K562 (cell line): ENCODE data around the gene NDUFS5. TPM values are rescaled to one million over a fixed set of nuclear protein-coding genes. Genes with fewer than 3 reads are reported as not detected.
"Not testable (repeated sequence)": the region's sequence is repeated elsewhere in the genome, so short reads cannot be mapped to it uniquely, and the experiment has no call there.

Experiments used
- ATAC-seq: fragments of 200-7000 bp; cut with Tn5 transposase; 3 replicates; pipeline ENCODE4 v1.9.1; 2020; ENCODE audit warnings: moderate library complexity
- BruUV-seq: library from RNA; stranded (reverse); fragments of 400-500 nt; replicated peaks from 2 replicates; lab custom pipeline; 2021; lab: Mats Ljungman, UMichigan
- CTCF ChIA-PET: fragments of 300-600 bp; formaldehyde crosslinking; extraction: SDS; loops from one replicate; lab custom pipeline; 2021; ENCODE audit warnings: low intra/inter-chr PET ratio; lab: Yijun Ruan, JAX
- POLR2A ChIA-PET: fragments of 300-600, 350-650 bp; sonication (Branson Sonifier 250); formaldehyde crosslinking; extraction: SDS; loops from one replicate; lab custom pipeline; 2021; ENCODE audit warnings: antibody characterized with exemption, inconsistent platforms; lab: Yijun Ruan, JAX
- DNase-seq, 4 experiments: peaks; one replicate each; pipeline versions ENCODE4 v3.0.0 to v3.0.0-alpha.2; 2011 to 2018; ENCODE audit warnings: low spot score in 3 of 4, mixed read lengths in 3 of 4; ENCODE audit errors: extremely low read depth in 1 of 4
- FAIRE-seq: peaks from 2 replicates; lab custom pipeline; 2011; peaks lifted over from hg19 to GRCh38; lab: Jason Lieb, UNC
- H2AFZ ChIP-seq: 2 replicates; pipeline ENCODE4 v1.6.0; 2011; ENCODE audit warnings: low read depth, low read length, control low read depth, inconsistent platforms
- H3K27ac ChIP-seq: fragments of 200-600 bp; 3 replicates; pipeline ENCODE4 v1.8.0; 2011; ENCODE audit warnings: low read depth, mild to moderate bottlenecking, control low read depth, inconsistent platforms, low read length, moderate library complexity, mixed read lengths; ENCODE audit errors: extremely low read depth
- H3K27me3 ChIP-seq, 2 experiments: fragments of 300-600 bp in 1 of 2; 2 replicates in 1 of 2; 3 replicates in 1 of 2; pipeline versions ENCODE4 v1.6.0 to v1.8.0; 2011; ENCODE audit warnings: inconsistent platforms in 2 of 2, low read length in 2 of 2, mild to moderate bottlenecking in 1 of 2, mixed read lengths in 1 of 2, moderate library complexity in 1 of 2; ENCODE audit not compliant: control insufficient read depth in 2 of 2, insufficient read depth in 2 of 2
- H3K36me3 ChIP-seq: fragments of 300-600 bp; 3 replicates; pipeline ENCODE4 v1.8.0; 2011; ENCODE audit warnings: mild to moderate bottlenecking, low read length, inconsistent platforms; ENCODE audit not compliant: control insufficient read depth, insufficient read depth
- H3K4me1 ChIP-seq, 2 experiments: fragments of 200-600 bp in 1 of 2; replicated peaks in 1 of 2; 2 replicates in 1 of 2; 3 replicates in 1 of 2; pipeline versions ENCODE4 v1.5.1 to v1.8.0; 2011; ENCODE audit warnings: inconsistent platforms in 2 of 2, low read length in 2 of 2, mild to moderate bottlenecking in 1 of 2, mixed read lengths in 1 of 2, moderate library complexity in 1 of 2; ENCODE audit not compliant: control insufficient read depth in 2 of 2, insufficient read depth in 2 of 2
- H3K4me2 ChIP-seq: 2 replicates; pipeline ENCODE4 v1.6.1; 2011; ENCODE audit warnings: low read length, control low read depth, inconsistent platforms, mixed read lengths; ENCODE audit not compliant: insufficient read depth
- H3K4me3 ChIP-seq: fragments of 200-600 bp; sonication (generic), shearing (Covaris generic); 2 replicates; pipeline ENCODE4 v1.5.1; 2016; ENCODE audit warnings: control low read depth, inconsistent platforms
- H3K79me2 ChIP-seq: fragments of 200-600 bp; 3 replicates; pipeline ENCODE4 v1.8.0; 2011; ENCODE audit warnings: low read length, inconsistent platforms; ENCODE audit not compliant: control insufficient read depth, insufficient read depth
- H3K9ac ChIP-seq, 2 experiments: 2 replicates each; pipeline versions ENCODE4 v1.6.0 to v1.6.1; 2011; ENCODE audit warnings: low read depth in 2 of 2, low read length in 2 of 2, control low read depth in 1 of 2, inconsistent platforms in 1 of 2, mild to moderate bottlenecking in 1 of 2, mixed read lengths in 1 of 2; ENCODE audit not compliant: insufficient read depth in 1 of 2
- H3K9me1 ChIP-seq: one replicate; pipeline ENCODE4 v1.6.0; 2011; ENCODE audit warnings: inconsistent platforms, mild to moderate bottlenecking, low read length, moderate library complexity; ENCODE audit not compliant: control insufficient read depth, insufficient read depth
- H3K9me3 ChIP-seq: replicated peaks from 2 replicates; pipeline ENCODE4 v1.5.1; 2011; ENCODE audit warnings: low read depth, low read length, inconsistent platforms; ENCODE audit not compliant: control insufficient read depth, insufficient read depth
- H4K20me1 ChIP-seq: replicated peaks from 2 replicates; pipeline ENCODE4 v1.6.1; 2011; ENCODE audit warnings: low read length, inconsistent platforms, mixed read lengths; ENCODE audit not compliant: control insufficient read depth, insufficient read depth
- CBX1 ChIP-seq: sonication (generic); IDR thresholded peaks from 2 replicates; pipeline ENCODE4 v1.6.1; 2016; ENCODE audit warnings: antibody characterized with exemption, low read depth, mild to moderate bottlenecking
- CBX3 ChIP-seq, 2 experiments: IDR thresholded peaks; 1 replicate in 1 of 2; 2 replicates in 1 of 2; pipeline ENCODE4 v1.6.1; 2012; ENCODE audit warnings: inconsistent platforms in 2 of 2, low read length in 2 of 2, borderline replicate concordance in 1 of 2, control low read depth in 1 of 2
- CBX5 ChIP-seq: IDR thresholded peaks from 2 replicates; pipeline ENCODE4 v1.6.1; 2014; ENCODE audit warnings: low read depth, borderline replicate concordance
- ELF2 ChIP-seq: fragments of 250-450 bp; sonication (Bioruptor Pico); IDR thresholded peaks from 2 replicates; pipeline ENCODE4 v1.5.0; 2021; ENCODE audit warnings: mild to moderate bottlenecking
- TRIM24 ChIP-seq, 2 experiments: fragments of 450-650 bp; IDR thresholded peaks; 2 replicates each; pipeline ENCODE4 v1.6.1; 2016
- TRIM28 ChIP-seq: fragments of 450-650 bp; IDR thresholded peaks from 2 replicates; pipeline ENCODE4 v1.6.1; 2017
- XRCC3 ChIP-seq: fragments of 450-650 bp; IDR thresholded peaks from 2 replicates; pipeline ENCODE4 v1.6.1; 2017; ENCODE audit warnings: mild to moderate bottlenecking, moderate library complexity
- WGBS: fragments of 100-300 bp; shearing (Covaris generic); methylation state at CpG from one replicate; pipeline ENCODE4 v1.1.6; 2016; ENCODE audit warnings: low coverage, mixed read lengths; ENCODE audit not compliant: insufficient coverage; ENCODE audit errors: missing lambda C conversion rate; 5-methylcytosine and 5-hydroxymethylcytosine counted together
- in situ Hi-C: fragments of 300-500 bp; cut with MboI; formaldehyde crosslinking; loops from 4 replicates; pipeline ENCODE4 v1.15.0; 2018; ENCODE audit warnings: inconsistent platforms, mixed read lengths
- intact Hi-C: fragments of 100-400 bp; cut with micrococcal nuclease; formaldehyde crosslinking; loops from 2 replicates; pipeline ENCODE4 v1.14.2; 2022
- polyA plus RNA-seq, 8 experiments: library from polyadenylated mRNA; depleted of rRNA in 4 of 8; stranded (reverse) in 5 of 8; unstranded in 3 of 8; fragments of >200 nt; fragmentation: Nextera tagmentation in 2 of 8; fragmentation: Illumina TruSeq in 1 of 8; extraction: Ambion mirVana in 2 of 8; extraction: Trizol in 1 of 8; gene quantifications; 2 replicates each; pipeline versions ENCODE4 v1.2.1 to v1.2.3, GENCODE V29; 2011 to 2014; ENCODE audit warnings: inconsistent platforms in 1 of 8, missing spikeins in 1 of 8
- total RNA-seq, 7 experiments: library from RNA; depleted of rRNA in 6 of 7; stranded (reverse); fragments of >200 nt in 6 of 7; fragmentation: Illumina TruSeq in 2 of 7; extraction: Trizol in 2 of 7; gene quantifications; 2 replicates each; pipeline versions ENCODE4 v1.2.1 to v1.2.3, GENCODE V29; 2011 to 2021; ENCODE audit warnings: low replicate concordance in 1 of 7
- TF ChIP-seq, protein P1 (sequence below): fragments of 450-650 bp; IDR thresholded peaks from 2 replicates; pipeline ENCODE4 v1.6.1; 2018; ENCODE audit warnings: mild to moderate bottlenecking, low read depth; ENCODE audit not compliant: partially characterized antibody

The NDUFS5 gene
- total and polyA plus RNA-seq, 9 of the 15 experiments (the other 6 are each of a cell fraction or from before 2014, with no cell fraction given) = 499 to 2,737 (median 1,281) TPM

DNA sequence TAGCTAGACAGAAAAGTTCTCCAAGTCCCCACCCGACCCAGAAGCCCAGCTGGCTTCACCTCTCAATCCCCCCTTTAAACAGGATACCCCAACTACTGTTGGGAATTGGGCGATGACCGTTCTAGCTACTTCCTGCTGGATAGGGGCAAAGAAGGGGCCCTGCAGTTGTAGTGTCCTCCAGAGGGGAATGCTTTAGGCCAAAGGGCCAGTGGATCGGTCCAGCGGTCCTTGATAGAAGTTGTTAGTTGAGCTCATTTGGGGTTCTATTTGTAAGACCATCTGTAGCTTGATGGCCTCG is 48.0 kb upstream of the NDUFS5 start:
- H3K36me3 ChIP-seq, H3K27me3 ChIP-seq, H3K4me2 ChIP-seq, ATAC-seq, intact Hi-C loops, H3K79me2 ChIP-seq, H3K9me1 ChIP-seq, FAIRE-seq, H4K20me1 ChIP-seq, H2AFZ ChIP-seq, CTCF ChIA-PET, H3K9ac ChIP-seq, BruUV-seq, H3K9me3 ChIP-seq, H3K4me3 ChIP-seq, H3K27ac ChIP-seq, H3K4me1 ChIP-seq, in situ Hi-C loops: not testable (repeated sequence)
- 69% methylated on average over 6 of the region's 6 CpGs for WGBS
- peak in 1 of 4 experiments; percentile 51 for DNase-seq
- TF ChIP-seq, protein P1, sequence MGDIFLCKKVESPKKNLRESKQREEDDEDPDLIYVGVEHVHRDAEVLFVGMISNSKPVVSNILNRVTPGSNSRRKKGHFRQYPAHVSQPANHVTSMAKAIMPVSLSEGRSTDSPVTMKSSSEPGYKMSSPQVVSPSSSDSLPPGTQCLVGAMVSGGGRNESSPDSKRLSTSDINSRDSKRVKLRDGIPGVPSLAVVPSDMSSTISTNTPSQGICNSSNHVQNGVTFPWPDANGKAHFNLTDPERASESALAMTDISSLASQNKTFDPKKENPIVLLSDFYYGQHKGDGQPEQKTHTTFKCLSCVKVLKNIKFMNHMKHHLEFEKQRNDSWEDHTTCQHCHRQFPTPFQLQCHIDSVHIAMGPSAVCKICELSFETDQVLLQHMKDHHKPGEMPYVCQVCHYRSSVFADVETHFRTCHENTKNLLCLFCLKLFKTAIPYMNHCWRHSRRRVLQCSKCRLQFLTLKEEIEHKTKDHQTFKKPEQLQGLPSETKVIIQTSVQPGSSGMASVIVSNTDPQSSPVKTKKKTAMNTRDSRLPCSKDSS = peak; percentile 85
- TF ChIP-seq CBX5 (peak; percentile 87), ELF2 (CRISPR knock-in tag) (peak; percentile 95), TRIM24 (IDR thresholded peaks at IDR 0.05) (0 out of 4 replicates have a peak, but pooled peaks of 1 of the 2 experiments have one; percentile 40), TRIM28 (peak; percentile 95), CBX1 (peak; percentile 44; the same call in 1 of the 2 replicates), CBX3 (IDR thresholded peaks at IDR 0.05; ENCODE audit: borderline replicate concordance in 1 of 2, low read length in 2 of 2) (peak in 1 of 2 experiments; percentile 88; a peak in 2 of 3 replicates), XRCC3 (peak; percentile 40; the same call in 1 of the 2 replicates)
- POLR2A ChIA-PET = interaction anchor here (1.2 kb wide), 2 partner anchors 9 to 25 kb away, joined by 4 to 5 read pairs; no protein-coding TSS in a partner anchor
